ENCODE measurements around the gene DNAJC12.

DNAJC12 gene

DNA sequence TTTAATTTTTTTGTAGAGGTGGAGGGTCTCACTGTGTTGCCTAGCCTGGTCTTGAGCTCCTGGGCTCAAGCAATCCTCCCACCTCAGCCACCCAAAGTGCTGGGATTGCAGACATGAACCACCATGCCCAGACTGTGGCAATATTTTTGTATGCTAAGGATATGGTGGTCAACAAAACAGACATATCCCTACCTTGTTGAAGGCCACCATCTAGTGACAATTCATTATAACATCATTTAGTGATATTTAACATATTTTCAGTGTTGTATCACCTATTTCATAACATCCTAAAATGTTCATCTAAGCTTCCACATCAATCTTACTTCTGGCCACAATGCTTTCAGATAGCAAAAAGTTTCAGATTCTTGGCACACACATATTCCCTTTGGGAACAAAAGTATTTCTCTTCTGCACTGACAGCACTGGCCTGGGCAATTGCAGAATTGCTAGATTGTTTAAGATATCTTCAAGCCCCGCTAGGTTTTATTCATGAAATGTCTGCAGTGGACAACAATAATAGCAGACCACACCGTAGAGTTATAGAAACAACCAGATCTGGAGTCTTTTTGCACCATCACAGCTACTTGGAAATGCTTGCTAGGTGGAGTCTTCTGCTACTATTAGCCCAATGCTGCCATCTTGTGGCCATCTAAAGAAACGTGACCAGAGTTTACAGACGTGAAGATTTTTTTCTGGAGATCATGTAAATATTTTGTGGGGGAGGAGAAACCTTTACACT lies 58.4 kb downstream of the DNAJC12 start:
- no peak overlapping the region for H3K27ac ChIP-seq (ENCODE audit: low read depth, low read length, poor library complexity, severe bottlenecking)
- no peaks in the 10 kb centered on the region for H4K20me1 ChIP-seq (ENCODE audit: insufficient read depth, low read length)
- H3K9me3 ChIP-seq (ENCODE audit: low read length), result no peaks in the 10 kb centered on the region
- TF ChIP-seq EZH2 (IDR thresholded peaks at IDR 0.05; ENCODE audit: borderline replicate concordance, low read length), result no peak
- TF ChIP-seq, protein P1, sequence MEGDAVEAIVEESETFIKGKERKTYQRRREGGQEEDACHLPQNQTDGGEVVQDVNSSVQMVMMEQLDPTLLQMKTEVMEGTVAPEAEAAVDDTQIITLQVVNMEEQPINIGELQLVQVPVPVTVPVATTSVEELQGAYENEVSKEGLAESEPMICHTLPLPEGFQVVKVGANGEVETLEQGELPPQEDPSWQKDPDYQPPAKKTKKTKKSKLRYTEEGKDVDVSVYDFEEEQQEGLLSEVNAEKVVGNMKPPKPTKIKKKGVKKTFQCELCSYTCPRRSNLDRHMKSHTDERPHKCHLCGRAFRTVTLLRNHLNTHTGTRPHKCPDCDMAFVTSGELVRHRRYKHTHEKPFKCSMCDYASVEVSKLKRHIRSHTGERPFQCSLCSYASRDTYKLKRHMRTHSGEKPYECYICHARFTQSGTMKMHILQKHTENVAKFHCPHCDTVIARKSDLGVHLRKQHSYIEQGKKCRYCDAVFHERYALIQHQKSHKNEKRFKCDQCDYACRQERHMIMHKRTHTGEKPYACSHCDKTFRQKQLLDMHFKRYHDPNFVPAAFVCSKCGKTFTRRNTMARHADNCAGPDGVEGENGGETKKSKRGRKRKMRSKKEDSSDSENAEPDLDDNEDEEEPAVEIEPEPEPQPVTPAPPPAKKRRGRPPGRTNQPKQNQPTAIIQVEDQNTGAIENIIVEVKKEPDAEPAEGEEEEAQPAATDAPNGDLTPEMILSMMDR (IDR thresholded peaks at IDR 0.05; ENCODE audit: low read length), result peak; percentile 65
- H3F3A ChIP-seq (ENCODE audit: insufficient read depth, low read length), result peaks cover 3% of the 10 kb centered on the region; the same call in 1 of the 2 replicates
- no peak overlapping the region for H3K4me3 ChIP-seq (ENCODE audit: low read depth, low read length, poor library complexity, severe bottlenecking)
- H3K79me2 ChIP-seq (ENCODE audit: insufficient read depth, low read length), result no peaks in the 10 kb centered on the region
- no peak overlapping the region for H2AFZ ChIP-seq (ENCODE audit: low read length)
- H3K9me2 ChIP-seq (ENCODE audit: low read depth, low read length), result no peaks in the 10 kb centered on the region
- H3K4me1 ChIP-seq (ENCODE audit: insufficient read depth, low read length, severe bottlenecking), result peaks cover 39% of the 10 kb centered on the region
- H3K4me2 ChIP-seq (ENCODE audit: low read length), result no peak overlapping the region
- no peaks in the 10 kb centered on the region for H3K27me3 ChIP-seq (ENCODE audit: insufficient read depth, low read length)
- H3K9ac ChIP-seq (ENCODE audit: low read length), result no peak overlapping the region
- H3K36me3 ChIP-seq (ENCODE audit: insufficient read depth, low read length), result no peaks in the 10 kb centered on the region

DNA sequence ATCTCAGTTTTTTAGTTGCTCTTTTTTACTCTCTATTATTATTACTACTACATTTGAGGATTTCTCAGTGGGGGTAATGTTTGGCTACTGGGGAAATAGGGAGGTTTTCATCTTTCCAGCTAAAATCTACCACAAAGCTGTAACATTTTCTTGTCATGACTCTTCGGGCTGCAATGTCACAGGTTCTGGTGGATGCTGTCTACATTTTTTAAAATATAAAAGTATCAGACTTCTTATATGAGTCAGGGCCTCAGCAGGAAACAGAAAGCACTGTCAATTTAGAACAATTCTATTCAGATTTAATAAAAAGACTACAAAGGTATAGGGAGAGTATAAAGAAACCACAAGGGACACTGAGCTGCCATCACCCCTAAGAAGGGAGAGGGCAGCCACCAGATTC lies 61.6 kb downstream of the DNAJC12 start:
- Histone ChIP-seq H3K4me1 (ENCODE audit: insufficient read depth, low read length, severe bottlenecking) (peaks cover 37% of the 10 kb centered on the region), H2AFZ (ENCODE audit: low read length) (no peak overlapping the region), H3K79me2 (ENCODE audit: insufficient read depth, low read length) (no peaks in the 10 kb centered on the region), H3F3A (ENCODE audit: insufficient read depth, low read length) (peaks cover 3% of the 10 kb centered on the region; the same call in 1 of the 2 replicates), H3K27me3 (ENCODE audit: insufficient read depth, low read length) (no peaks in the 10 kb centered on the region), H3K36me3 (ENCODE audit: insufficient read depth, low read length) (no peaks in the 10 kb centered on the region), H3K27ac (ENCODE audit: low read depth, low read length, poor library complexity, severe bottlenecking) (no peak overlapping the region), H3K9me2 (ENCODE audit: low read depth, low read length) (no peaks in the 10 kb centered on the region), H3K9me3 (ENCODE audit: low read length) (no peaks in the 10 kb centered on the region), H3K4me2 (ENCODE audit: low read length) (no peak overlapping the region), H4K20me1 (ENCODE audit: insufficient read depth, low read length) (no peaks in the 10 kb centered on the region), H3K4me3 (ENCODE audit: low read depth, low read length, poor library complexity, severe bottlenecking) (no peak overlapping the region), H3K9ac (ENCODE audit: low read length) (no peak overlapping the region)
- TF ChIP-seq, protein P1 (IDR thresholded peaks at IDR 0.05; ENCODE audit: low read length), result no peak
- no peak for TF ChIP-seq EZH2 (IDR thresholded peaks at IDR 0.05; ENCODE audit: borderline replicate concordance, low read length)

DNA sequence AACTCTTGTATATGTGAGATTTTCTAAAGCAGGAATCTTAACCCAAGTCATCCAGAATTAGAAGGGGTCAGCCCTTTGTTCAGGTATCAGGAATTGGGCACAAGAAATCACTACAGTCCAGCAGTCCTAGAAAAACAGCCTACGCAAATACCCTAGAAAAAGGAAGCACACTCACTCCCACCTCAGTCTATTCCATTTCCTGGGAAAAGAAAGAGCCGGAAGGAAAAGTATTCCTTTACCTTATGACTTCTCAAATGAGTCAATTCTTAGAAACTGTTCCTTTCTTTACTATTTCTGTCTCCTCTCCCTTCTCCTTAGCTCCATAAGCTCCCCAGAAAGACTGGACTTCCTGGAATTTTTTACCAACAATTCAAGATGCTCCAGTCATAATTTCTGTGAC lies 62.7 kb downstream of the DNAJC12 start:
- Histone ChIP-seq H3K36me3 (ENCODE audit: insufficient read depth, low read length) (no peaks in the 10 kb centered on the region), H3K9me3 (ENCODE audit: low read length) (no peaks in the 10 kb centered on the region), H3K27ac (ENCODE audit: low read depth, low read length, poor library complexity, severe bottlenecking) (no peak overlapping the region), H3K27me3 (ENCODE audit: insufficient read depth, low read length) (no peaks in the 10 kb centered on the region), H3K79me2 (ENCODE audit: insufficient read depth, low read length) (no peaks in the 10 kb centered on the region), H3K4me1 (ENCODE audit: insufficient read depth, low read length, severe bottlenecking) (peaks cover 37% of the 10 kb centered on the region), H4K20me1 (ENCODE audit: insufficient read depth, low read length) (no peaks in the 10 kb centered on the region), H3F3A (ENCODE audit: insufficient read depth, low read length) (no peaks in the 10 kb centered on the region), H3K4me2 (ENCODE audit: low read length) (no peak overlapping the region), H3K9ac (ENCODE audit: low read length) (no peak overlapping the region), H3K4me3 (ENCODE audit: low read depth, low read length, poor library complexity, severe bottlenecking) (no peak overlapping the region), H2AFZ (ENCODE audit: low read length) (no peak overlapping the region), H3K9me2 (ENCODE audit: low read depth, low read length) (no peaks in the 10 kb centered on the region)
- no peak for TF ChIP-seq EZH2 (IDR thresholded peaks at IDR 0.05; ENCODE audit: borderline replicate concordance, low read length)
- TF ChIP-seq, protein P1 (IDR thresholded peaks at IDR 0.05; ENCODE audit: low read length), result no peak

Measured in OCI-LY1 (cell line).